Mammary epithelial cell (primary cell): ENCODE measurements around the gene STARD13.

Experiments
- EZH2 ChIP-seq: IDR thresholded peaks from 2 replicates; pipeline ENCODE4 v1.6.1; 2012; ENCODE audit warnings: low read length, inconsistent platforms, borderline replicate concordance
- TF ChIP-seq, protein P1 (sequence below), 2 donors: IDR thresholded peaks in 1 of 2; conservative IDR thresholded peaks in 1 of 2; 2 replicates each; pipeline ENCODE4 v1.5.1; 2011 to 2012; ENCODE audit warnings: inconsistent platforms in 2 of 2, low read length in 2 of 2, mild to moderate bottlenecking in 2 of 2, control low read depth in 1 of 2, low read depth in 1 of 2; ENCODE audit not compliant: insufficient read depth in 1 of 2; ENCODE audit errors: extremely low read depth in 1 of 2

DNA sequence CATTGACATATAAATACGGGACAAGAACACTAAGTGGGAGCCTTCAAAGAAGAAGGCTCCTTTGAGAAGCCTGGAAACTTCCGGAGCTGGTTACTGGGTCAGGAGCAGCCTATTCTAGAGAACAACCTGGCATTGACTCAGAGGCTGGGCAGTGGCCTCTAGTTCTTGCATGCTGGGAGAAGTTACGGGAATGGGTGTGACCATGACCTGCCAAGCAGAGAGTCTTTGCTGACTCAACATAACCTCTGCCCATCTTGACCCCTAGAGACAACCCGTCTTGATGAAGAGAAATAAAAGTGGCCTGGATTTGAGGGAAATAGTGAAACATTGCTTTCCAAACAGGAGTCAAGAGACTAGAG, 21.0 kb downstream of the STARD13 start:
- no peak for TF ChIP-seq EZH2
- TF ChIP-seq, protein P1, sequence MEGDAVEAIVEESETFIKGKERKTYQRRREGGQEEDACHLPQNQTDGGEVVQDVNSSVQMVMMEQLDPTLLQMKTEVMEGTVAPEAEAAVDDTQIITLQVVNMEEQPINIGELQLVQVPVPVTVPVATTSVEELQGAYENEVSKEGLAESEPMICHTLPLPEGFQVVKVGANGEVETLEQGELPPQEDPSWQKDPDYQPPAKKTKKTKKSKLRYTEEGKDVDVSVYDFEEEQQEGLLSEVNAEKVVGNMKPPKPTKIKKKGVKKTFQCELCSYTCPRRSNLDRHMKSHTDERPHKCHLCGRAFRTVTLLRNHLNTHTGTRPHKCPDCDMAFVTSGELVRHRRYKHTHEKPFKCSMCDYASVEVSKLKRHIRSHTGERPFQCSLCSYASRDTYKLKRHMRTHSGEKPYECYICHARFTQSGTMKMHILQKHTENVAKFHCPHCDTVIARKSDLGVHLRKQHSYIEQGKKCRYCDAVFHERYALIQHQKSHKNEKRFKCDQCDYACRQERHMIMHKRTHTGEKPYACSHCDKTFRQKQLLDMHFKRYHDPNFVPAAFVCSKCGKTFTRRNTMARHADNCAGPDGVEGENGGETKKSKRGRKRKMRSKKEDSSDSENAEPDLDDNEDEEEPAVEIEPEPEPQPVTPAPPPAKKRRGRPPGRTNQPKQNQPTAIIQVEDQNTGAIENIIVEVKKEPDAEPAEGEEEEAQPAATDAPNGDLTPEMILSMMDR (conservative IDR thresholded peaks at IDR 0.05 in 1 of 2, IDR thresholded peaks at IDR 0.05 in 1 of 2; ENCODE audit: extremely low read depth in 1 of 2, insufficient read depth in 1 of 2, low read depth in 1 of 2, low read length in 2 of 2): no peak
